Measurements from ENCODE around the gene G6PC2.

GRCh38 chr2:168904358-168904757 lies 3.3 kb downstream of the G6PC2 start:
- TF ChIP-seq CTCF (IDR thresholded peaks at IDR 0.05; ENCODE audit: low read depth, low read length, missing input control) (no peak), ZBTB33 (IDR thresholded peaks at IDR 0.05) (no peak)

All from liver (tissue), 2 donors.